Neutrophil (primary cell): ENCODE measurements around the gene ITFG2.
"Not testable (repeated sequence)": the region's sequence is repeated elsewhere in the genome, so short reads cannot be mapped to it uniquely, and the experiment has no call there.

ENCODE experiments used
- H3K27ac ChIP-seq: fragments of 200-600 bp; sonication (generic); 2 replicates; pipeline ENCODE4 v1.5.1; 2016; ENCODE audit warnings: mild to moderate bottlenecking, moderate library complexity
- H3K27me3 ChIP-seq: fragments of 200-600 bp; sonication (generic); 2 replicates; pipeline ENCODE4 v1.6.0; 2016; ENCODE audit warnings: mild to moderate bottlenecking
- H3K36me3 ChIP-seq: fragments of 200-600 bp; sonication (generic); 2 replicates; pipeline ENCODE4 v1.5.1; 2017
- H3K4me1 ChIP-seq, 2 experiments: fragments of 200-600 bp in 1 of 2; sonication (generic) in 1 of 2; 1 replicate in 1 of 2; 2 replicates in 1 of 2; pipeline versions ENCODE4 v1.5.1 to v1.6.1; 2013 to 2016; ENCODE audit warnings: low read depth in 1 of 2, low read length in 1 of 2, mild to moderate bottlenecking in 1 of 2, moderate library complexity in 1 of 2; ENCODE audit not compliant: control insufficient read depth in 1 of 2, insufficient read depth in 1 of 2
- H3K4me3 ChIP-seq, 2 experiments: fragments of 200-600 bp in 1 of 2; sonication (generic) in 1 of 2; 1 replicate in 1 of 2; 2 replicates in 1 of 2; pipeline ENCODE4 v1.5.1; 2013 to 2016; ENCODE audit warnings: low read depth in 1 of 2, low read length in 1 of 2, mild to moderate bottlenecking in 1 of 2, moderate library complexity in 1 of 2
- H3K9me3 ChIP-seq: fragments of 200-600 bp; sonication (generic); 2 replicates; pipeline ENCODE4 v1.5.1; 2016
- TF ChIP-seq, protein P1 (sequence below): fragments of 200-600 bp; sonication (generic); IDR thresholded peaks from 2 replicates; pipeline ENCODE4 v1.5.1; 2016; ENCODE audit warnings: antibody characterized with exemption

ITFG2 gene

GRCh38 chr12:2860170-2860569, 47.7 kb downstream of the ITFG2 start:
- H3K27ac ChIP-seq = no peak overlapping the region
- H3K4me1 ChIP-seq = no peaks in the 10 kb centered on the region
- H3K9me3 ChIP-seq = no peaks in the 10 kb centered on the region
- H3K4me3 ChIP-seq = no peak overlapping the region
- TF ChIP-seq, protein P1, sequence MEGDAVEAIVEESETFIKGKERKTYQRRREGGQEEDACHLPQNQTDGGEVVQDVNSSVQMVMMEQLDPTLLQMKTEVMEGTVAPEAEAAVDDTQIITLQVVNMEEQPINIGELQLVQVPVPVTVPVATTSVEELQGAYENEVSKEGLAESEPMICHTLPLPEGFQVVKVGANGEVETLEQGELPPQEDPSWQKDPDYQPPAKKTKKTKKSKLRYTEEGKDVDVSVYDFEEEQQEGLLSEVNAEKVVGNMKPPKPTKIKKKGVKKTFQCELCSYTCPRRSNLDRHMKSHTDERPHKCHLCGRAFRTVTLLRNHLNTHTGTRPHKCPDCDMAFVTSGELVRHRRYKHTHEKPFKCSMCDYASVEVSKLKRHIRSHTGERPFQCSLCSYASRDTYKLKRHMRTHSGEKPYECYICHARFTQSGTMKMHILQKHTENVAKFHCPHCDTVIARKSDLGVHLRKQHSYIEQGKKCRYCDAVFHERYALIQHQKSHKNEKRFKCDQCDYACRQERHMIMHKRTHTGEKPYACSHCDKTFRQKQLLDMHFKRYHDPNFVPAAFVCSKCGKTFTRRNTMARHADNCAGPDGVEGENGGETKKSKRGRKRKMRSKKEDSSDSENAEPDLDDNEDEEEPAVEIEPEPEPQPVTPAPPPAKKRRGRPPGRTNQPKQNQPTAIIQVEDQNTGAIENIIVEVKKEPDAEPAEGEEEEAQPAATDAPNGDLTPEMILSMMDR = no peak
- H3K27me3 ChIP-seq = no peaks in the 10 kb centered on the region
- H3K36me3 ChIP-seq = peaks cover 73% of the 10 kb centered on the region

- Histone ChIP-seq H3K4me1 (no peaks in the 10 kb centered on the region), H3K36me3 (peaks cover 80% of the 10 kb centered on the region)
- TF ChIP-seq, protein P1 = no peak
These were observed 50.4 kb downstream of the ITFG2 start for GRCh38 chr12:2862876-2863275.

DNA sequence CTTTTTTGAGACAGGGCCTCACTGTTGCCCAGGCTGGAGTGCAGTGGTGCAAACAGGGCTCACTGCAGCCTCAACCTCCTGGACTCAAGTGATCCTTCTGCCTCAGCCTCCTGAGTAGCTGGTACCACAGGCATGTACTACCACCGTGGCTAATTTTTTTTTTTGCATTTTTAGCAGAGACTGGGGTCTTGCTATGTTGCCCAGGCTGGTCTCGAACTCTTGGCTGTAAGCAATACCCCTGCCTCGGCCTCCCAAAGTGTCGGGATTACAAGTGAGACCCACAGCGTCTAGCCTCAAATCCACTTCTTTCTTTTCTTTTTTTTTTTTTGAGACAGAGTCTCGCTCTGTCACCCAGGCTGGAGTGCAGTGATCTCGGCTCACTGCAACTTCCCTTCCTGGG, 50.9 kb downstream of the ITFG2 start:
- not testable (repeated sequence) for H3K27me3 ChIP-seq, H3K9me3 ChIP-seq, H3K27ac ChIP-seq, H3K4me1 ChIP-seq, H3K4me3 ChIP-seq
- H3K36me3 ChIP-seq = peaks cover 80% of the 10 kb centered on the region

More at GRCh38 chr12:2862876-2863275, 50.4 kb downstream of the ITFG2 start:
- Histone ChIP-seq H3K27me3 (no peaks in the 10 kb centered on the region), H3K4me3 (no peak overlapping the region), H3K9me3 (no peaks in the 10 kb centered on the region), H3K27ac (no peak overlapping the region)

- Histone ChIP-seq H3K36me3 (peaks cover 78% of the 10 kb centered on the region), H3K4me3 (no peak overlapping the region), H3K27ac (no peak overlapping the region), H3K4me1 (no peaks in the 10 kb centered on the region), H3K9me3 (no peaks in the 10 kb centered on the region), H3K27me3 (no peaks in the 10 kb centered on the region)
- TF ChIP-seq, protein P1 = no peak
These were observed 51.7 kb downstream of the ITFG2 start for GRCh38 chr12:2864198-2864597.

- H3K27me3 ChIP-seq, H3K27ac ChIP-seq, H3K4me1 ChIP-seq, H3K9me3 ChIP-seq, H3K4me3 ChIP-seq: not testable (repeated sequence)
- peaks cover 43% of the 10 kb centered on the region for H3K36me3 ChIP-seq
These were observed 56.6 kb downstream of the ITFG2 start for GRCh38 chr12:2868986-2869632.
